ENCODE data around the gene TMPRSS9.
"Not testable (repeated sequence)": the region's sequence is repeated elsewhere in the genome, so short reads cannot be mapped to it uniquely, and the experiment has no call there.

Gene TMPRSS9

GRCh38 chr19:2413629-2414028 lies 53.6 kb downstream of the TMPRSS9 start:
- no peak overlapping the region for H3K27ac ChIP-seq
- TF ChIP-seq CTCF (IDR thresholded peaks at IDR 0.05) (no peak), ZFX (IDR thresholded peaks at IDR 0.05; ENCODE audit: borderline replicate concordance) (no peak)

GRCh38 chr19:2415281-2415972 lies 55.4 kb downstream of the TMPRSS9 start:
- no peak for TF ChIP-seq ZFX (IDR thresholded peaks at IDR 0.05; ENCODE audit: borderline replicate concordance)
- no peak for TF ChIP-seq CTCF (IDR thresholded peaks at IDR 0.05)
- no peak overlapping the region for H3K27ac ChIP-seq

GRCh38 chr19:2415973-2416319 lies 55.9 kb downstream of the TMPRSS9 start:
- TF ChIP-seq ZFX (IDR thresholded peaks at IDR 0.05; ENCODE audit: borderline replicate concordance) (no peak), CTCF (IDR thresholded peaks at IDR 0.05) (no peak)
- H3K27ac ChIP-seq, result no peak overlapping the region

GRCh38 chr19:2416321-2417097 lies 56.4 kb downstream of the TMPRSS9 start:
- H3K27ac ChIP-seq, result no peak overlapping the region
- TF ChIP-seq CTCF (IDR thresholded peaks at IDR 0.05) (no peak), ZFX (IDR thresholded peaks at IDR 0.05; ENCODE audit: borderline replicate concordance) (no peak)

- H3K27ac ChIP-seq, result not testable (repeated sequence)
Observed at GRCh38 chr19:2417436-2417835, 57.4 kb downstream of the TMPRSS9 start.

- TF ChIP-seq ZFX (IDR thresholded peaks at IDR 0.05; ENCODE audit: borderline replicate concordance), result no peak
- no peak for TF ChIP-seq CTCF (IDR thresholded peaks at IDR 0.05)
Observed at GRCh38 chr19:2417881-2418406, 57.9 kb downstream of the TMPRSS9 start.

GRCh38 chr19:2419754-2420153 lies 59.7 kb downstream of the TMPRSS9 start:
- TF ChIP-seq CTCF (IDR thresholded peaks at IDR 0.05) (no peak), ZFX (IDR thresholded peaks at IDR 0.05; ENCODE audit: borderline replicate concordance) (no peak)
- H3K27ac ChIP-seq, result no peak overlapping the region

More at GRCh38 chr19:2417881-2418406, 57.9 kb downstream of the TMPRSS9 start:
- no peak overlapping the region for H3K27ac ChIP-seq

Measured in 22Rv1 (cell line).